HT1080 (cell line): ENCODE results near the gene CNNM3. TPM values are rescaled to one million over a fixed set of nuclear protein-coding genes. Genes with fewer than 3 reads are reported as not detected.
A peak's percentile ranks its signal among the peaks of the same experiment; 100 is the strongest.
"Not testable (repeated sequence)": the region's sequence is repeated elsewhere in the genome, so short reads cannot be mapped to it uniquely, and the experiment has no call there.

Source experiments
- DNase-seq: peaks from one replicate; pipeline ENCODE4 v3.0.0-alpha.2; 2015; ENCODE audit warnings: low read depth
- polyA plus RNA-seq, 2 experiments: library from polyadenylated mRNA; depleted of rRNA; stranded (reverse); fragments of >200 nt; gene quantifications; 2 replicates each; pipeline ENCODE4 v1.2.3, GENCODE V29; 2015
- total RNA-seq: library from RNA; depleted of rRNA; stranded (reverse); fragments of >200 nt; shearing (Covaris generic); gene quantifications from 2 replicates; pipeline ENCODE4 v1.2.3, GENCODE V29; 2014; rRNA removed

Gene CNNM3
- total RNA-seq: 3.5 and 10.4 TPM in 2 replicates
- polyA plus RNA-seq (2015; cell fraction: cytosol; rRNA removed): 3.9 and 4.8 TPM in 2 replicates
- 6.3 and 8.0 TPM in 2 replicates for polyA plus RNA-seq (2015; cell fraction: nucleus; rRNA removed)

DNA sequence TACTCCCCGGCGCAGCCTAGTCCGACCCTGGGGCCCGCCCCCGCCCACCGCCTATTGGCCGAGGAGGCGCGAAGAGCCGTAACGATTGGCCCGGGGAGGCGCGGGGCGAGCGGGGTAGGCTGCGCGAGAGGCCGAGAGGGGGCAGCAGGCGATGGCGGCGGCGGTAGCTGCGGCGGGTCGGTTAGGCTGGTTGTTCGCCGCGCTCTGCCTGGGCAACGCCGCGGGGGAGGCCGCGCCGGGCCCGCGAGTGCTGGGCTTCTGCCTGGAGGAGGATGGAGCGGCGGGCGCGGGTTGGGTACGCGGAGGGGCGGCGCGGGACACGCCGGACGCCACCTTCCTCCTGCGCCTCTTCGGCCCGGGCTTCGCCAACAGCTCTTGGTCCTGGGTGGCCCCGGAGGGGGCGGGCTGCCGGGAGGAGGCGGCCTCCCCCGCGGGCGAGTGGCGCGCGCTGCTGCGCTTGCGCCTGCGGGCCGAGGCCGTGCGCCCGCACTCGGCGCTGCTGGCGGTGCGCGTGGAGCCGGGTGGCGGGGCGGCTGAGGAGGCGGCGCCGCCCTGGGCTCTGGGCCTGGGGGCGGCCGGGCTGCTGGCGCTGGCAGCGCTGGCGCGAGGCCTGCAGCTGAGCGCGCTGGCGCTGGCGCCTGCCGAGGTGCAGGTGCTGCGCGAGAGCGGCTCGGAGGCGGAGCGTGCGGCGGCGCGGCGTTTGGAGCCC, at the start of gene CNNM3:
Gene CNNM3 (plus strand): TSS at position 142 of the 709 bp plus-strand sequence. CDS start 10 bp downstream, at position 152.
- DNase-seq: peak; percentile 70

DNA sequence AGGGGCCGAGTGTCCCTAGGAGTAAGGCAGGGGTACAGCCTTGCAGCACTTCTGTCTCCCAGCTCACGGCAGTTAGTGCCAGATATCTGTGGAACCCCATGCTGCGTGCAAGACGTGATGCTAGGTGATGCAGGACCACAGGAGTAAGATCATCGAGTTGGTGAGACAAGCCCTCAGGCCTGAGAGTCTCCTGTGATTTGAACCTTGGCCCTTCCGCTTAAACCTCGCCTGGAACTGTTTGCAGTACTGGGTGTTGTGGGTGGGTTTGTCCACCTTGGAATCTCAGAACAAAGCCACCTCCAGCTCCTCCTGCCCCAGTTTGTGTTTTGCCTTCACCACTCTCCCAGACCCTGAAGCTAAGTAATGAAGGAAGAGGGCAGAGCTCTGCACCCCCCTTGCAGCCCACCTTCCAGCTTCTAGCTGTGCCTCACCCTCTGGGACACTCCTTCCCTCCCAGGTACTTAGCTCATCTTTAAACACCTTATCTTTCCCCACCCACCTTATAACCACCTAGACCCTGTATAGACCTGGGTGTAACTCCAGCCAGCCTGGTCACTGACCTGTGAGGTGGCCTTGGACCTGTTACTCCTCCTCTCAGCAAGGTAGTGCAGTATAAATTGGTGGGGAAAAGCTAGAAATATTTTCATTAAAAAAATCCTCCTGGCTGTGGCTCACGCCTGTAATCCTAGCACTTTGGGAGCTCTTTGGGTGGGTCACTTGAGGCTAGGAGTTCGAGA, 48.8 kb upstream of the CNNM3 start:
- no peak for DNase-seq

DNA sequence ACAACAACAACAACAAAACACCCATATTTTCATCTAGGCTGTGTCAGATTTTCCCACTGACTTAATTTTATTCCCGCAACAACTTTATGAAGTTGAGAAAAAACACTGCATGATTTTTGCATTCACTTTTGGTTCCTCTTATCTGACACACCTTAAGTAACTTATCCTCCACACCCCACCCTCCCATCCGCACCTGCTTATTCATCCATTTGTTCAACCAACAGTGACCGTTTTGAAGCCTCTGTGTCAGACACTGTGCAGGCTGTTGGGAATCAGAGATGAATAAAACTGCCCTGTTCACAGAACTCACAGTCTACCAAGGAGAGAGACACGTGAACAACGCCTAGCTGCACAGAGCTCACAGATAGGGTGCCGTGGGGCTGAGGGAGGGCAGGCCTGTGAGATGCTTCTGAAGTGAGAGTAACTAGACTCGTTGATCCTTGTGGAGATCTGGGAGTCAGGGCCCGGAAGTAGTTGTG, 47.9 kb upstream of the CNNM3 start:
- no peak for DNase-seq

GRCh38 chr2:96769814-96770213, 46.3 kb upstream of the CNNM3 start:
- no peak for DNase-seq

- DNase-seq: no peak
Measured at GRCh38 chr2:96770442-96771202, 45.4 kb upstream of the CNNM3 start.

DNA sequence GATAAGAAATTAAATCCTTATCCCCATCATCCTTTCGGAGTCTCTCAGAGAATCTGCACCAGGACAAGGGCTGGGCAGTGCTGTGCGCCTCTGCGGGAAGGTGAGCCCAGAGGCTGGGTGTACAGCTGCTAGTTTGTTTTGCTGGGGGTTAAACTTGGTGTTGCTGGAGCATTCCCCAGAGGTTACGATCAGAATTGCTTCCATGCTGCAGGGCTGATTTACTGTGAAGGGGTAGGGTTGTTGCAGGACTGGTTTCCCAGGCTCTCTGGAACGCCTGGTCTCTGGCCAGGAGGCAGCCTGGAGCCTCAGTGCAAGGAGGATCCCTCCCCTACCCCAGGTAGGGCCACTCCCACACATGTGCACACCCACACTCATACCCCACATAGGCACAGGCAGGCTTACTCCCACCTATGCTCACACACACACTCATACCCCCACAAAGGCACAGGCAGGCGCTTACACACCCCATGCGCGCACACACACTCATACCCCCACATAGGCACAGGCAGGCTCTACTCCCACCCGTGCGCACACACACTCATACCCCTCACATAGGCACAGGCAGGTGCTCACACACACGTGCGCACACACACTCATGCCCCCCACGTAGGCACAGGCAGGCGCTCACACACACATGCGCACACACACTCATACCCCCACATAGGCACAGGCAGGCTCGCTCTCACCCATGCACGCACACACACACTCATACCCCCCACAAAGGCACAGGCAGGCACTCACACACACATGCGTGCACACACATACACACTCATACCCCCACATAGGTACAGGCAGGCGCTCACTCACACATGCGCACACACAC, 44.1 kb upstream of the CNNM3 start:
- DNase-seq: no peak

GRCh38 chr2:96772903-96773671, 43.0 kb upstream of the CNNM3 start:
- no peak for DNase-seq

DNA sequence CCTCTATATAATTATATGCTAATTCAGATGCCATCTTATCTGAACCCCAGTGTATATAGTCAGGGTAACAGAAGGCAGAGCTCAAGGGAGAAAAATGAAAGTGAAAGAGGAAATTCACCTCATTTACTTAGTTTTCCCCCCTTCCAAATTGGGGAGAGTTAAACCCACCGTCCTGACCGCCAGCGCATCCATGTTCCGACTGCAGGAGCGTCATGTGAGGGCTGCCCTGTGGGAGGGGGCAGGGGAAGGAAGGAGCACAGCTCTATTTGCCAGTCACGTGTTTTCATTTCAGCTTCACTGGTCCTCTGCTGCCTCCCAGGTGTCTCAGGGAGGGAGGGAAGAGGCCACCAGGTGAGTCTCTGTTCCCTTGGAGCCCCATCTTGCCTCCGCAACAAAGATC, 42.1 kb upstream of the CNNM3 start:
- no peak for DNase-seq

DNA sequence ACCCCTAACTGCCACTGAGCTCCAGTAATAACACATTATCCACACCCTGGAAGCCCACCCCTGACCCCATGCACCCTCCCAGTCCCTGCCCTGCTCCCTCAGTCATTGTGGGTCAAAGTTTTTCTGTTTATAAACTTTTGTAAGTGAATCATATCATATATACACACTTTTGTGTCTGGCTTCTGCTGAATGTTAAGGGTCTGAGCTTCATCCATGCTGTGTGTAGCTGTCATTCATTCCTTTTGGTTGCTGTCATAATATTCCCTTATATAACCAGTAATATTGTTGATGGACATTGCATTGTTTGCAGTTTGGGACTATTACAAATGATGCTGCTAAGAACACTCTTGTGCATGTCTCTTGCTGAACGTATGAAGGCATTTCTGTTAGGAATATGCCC, 40.9 kb upstream of the CNNM3 start:
- DNase-seq: no peak

- DNase-seq: no peak
Measured at GRCh38 chr2:96783388-96783787, 32.7 kb upstream of the CNNM3 start.

- DNase-seq: no peak
Measured at GRCh38 chr2:96787411-96787810, 28.7 kb upstream of the CNNM3 start.

- DNase-seq: no peak
Measured at GRCh38 chr2:96788442-96789244, 27.4 kb upstream of the CNNM3 start.

- no peak for DNase-seq
Measured at GRCh38 chr2:96789245-96789617, 26.8 kb upstream of the CNNM3 start.

GRCh38 chr2:96792772-96793749, 23.0 kb upstream of the CNNM3 start:
- no peak for DNase-seq

GRCh38 chr2:96795076-96795475, 21.0 kb upstream of the CNNM3 start:
- DNase-seq: no peak

GRCh38 chr2:96796497-96796896, 19.6 kb upstream of the CNNM3 start:
- DNase-seq: not testable (repeated sequence)

GRCh38 chr2:96797066-96797625, 18.9 kb upstream of the CNNM3 start:
- no peak for DNase-seq
